HEK293 (cell line): ENCODE results near the gene SUPT5H.

Source experiments
- CTCF ChIP-seq: fragments of 450-650 bp; formaldehyde crosslinking; IDR thresholded peaks from 2 replicates; pipeline ENCODE4 v1.5.1; 2016; ENCODE audit warnings: missing biosample characterization, missing genetic modification characterization
- GFI1B ChIP-seq: fragments of 450-650 bp; formaldehyde crosslinking; IDR thresholded peaks from 2 replicates; pipeline ENCODE4 v1.5.1; 2016; ENCODE audit warnings: missing biosample characterization, missing genetic modification characterization
- HOXD13 ChIP-seq: sonication (generic); formaldehyde crosslinking; IDR thresholded peaks from 2 replicates; pipeline ENCODE4 v1.8.0; 2022; ENCODE audit warnings: missing genetic modification reagents, borderline replicate concordance
- KLF17 ChIP-seq: fragments of 450-650 bp; formaldehyde crosslinking; IDR thresholded peaks from 2 replicates; pipeline ENCODE4 v1.5.1; 2016; ENCODE audit warnings: missing biosample characterization, missing genetic modification characterization
- MYNN ChIP-seq: fragments of 450-650 bp; formaldehyde crosslinking; IDR thresholded peaks from 2 replicates; pipeline ENCODE4 v1.5.1; 2016; ENCODE audit warnings: missing biosample characterization, missing genetic modification characterization, borderline replicate concordance
- OVOL3 ChIP-seq: fragments of 450-650 bp; formaldehyde crosslinking; IDR thresholded peaks from 2 replicates; pipeline ENCODE4 v1.5.1; 2016; ENCODE audit warnings: missing biosample characterization, missing genetic modification characterization
- RBAK ChIP-seq: fragments of 450-650 bp; formaldehyde crosslinking; IDR thresholded peaks from 2 replicates; pipeline ENCODE4 v1.5.1; 2016; ENCODE audit warnings: missing biosample characterization, missing genetic modification characterization
- SP2 ChIP-seq: fragments of 450-650 bp; formaldehyde crosslinking; IDR thresholded peaks from 2 replicates; pipeline ENCODE4 v1.5.1; 2016; ENCODE audit warnings: missing biosample characterization, missing genetic modification characterization
- TCF7L2 ChIP-seq: IDR thresholded peaks from 2 replicates; pipeline ENCODE4 v1.6.1; 2011; ENCODE audit warnings: low read depth, mild to moderate bottlenecking, inconsistent platforms, low read length, moderate library complexity, borderline replicate concordance
- WT1 ChIP-seq: fragments of 450-650 bp; formaldehyde crosslinking; IDR thresholded peaks from 2 replicates; pipeline ENCODE4 v1.5.1; 2016; ENCODE audit warnings: missing biosample characterization, missing genetic modification characterization
- YY1 ChIP-seq: fragments of 450-650 bp; formaldehyde crosslinking; IDR thresholded peaks from 2 replicates; pipeline ENCODE4 v1.5.1; 2018; ENCODE audit warnings: missing biosample characterization, missing genetic modification characterization
- ZBTB8A ChIP-seq: fragments of 450-650 bp; formaldehyde crosslinking; IDR thresholded peaks from 2 replicates; pipeline ENCODE4 v1.5.1; 2016; ENCODE audit warnings: missing biosample characterization, missing genetic modification characterization
- ZFP37 ChIP-seq: fragments of 450-650 bp; formaldehyde crosslinking; IDR thresholded peaks from 2 replicates; pipeline ENCODE4 v1.5.1; 2016; ENCODE audit warnings: missing biosample characterization, missing genetic modification characterization
- ZNF133 ChIP-seq: fragments of 450-650 bp; formaldehyde crosslinking; IDR thresholded peaks from 2 replicates; pipeline ENCODE4 v1.5.1; 2016; ENCODE audit warnings: missing biosample characterization, missing genetic modification characterization
- ZNF138 ChIP-seq: fragments of 450-650 bp; formaldehyde crosslinking; IDR thresholded peaks from 2 replicates; pipeline ENCODE4 v1.5.1; 2016; ENCODE audit warnings: missing biosample characterization, missing genetic modification characterization, borderline replicate concordance
- ZNF146 ChIP-seq: fragments of 450-650 bp; formaldehyde crosslinking; IDR thresholded peaks from 2 replicates; pipeline ENCODE4 v1.5.1; 2016; ENCODE audit warnings: missing biosample characterization, missing genetic modification characterization
- ZNF169 ChIP-seq: fragments of 450-650 bp; formaldehyde crosslinking; IDR thresholded peaks from 2 replicates; pipeline ENCODE4 v1.5.1; 2016; ENCODE audit warnings: missing biosample characterization, missing genetic modification characterization
- ZNF174 ChIP-seq: fragments of 450-650 bp; formaldehyde crosslinking; IDR thresholded peaks from 2 replicates; pipeline ENCODE4 v1.5.0; 2017; ENCODE audit warnings: missing biosample characterization, mild to moderate bottlenecking, missing genetic modification characterization
- ZNF211 ChIP-seq: fragments of 450-650 bp; formaldehyde crosslinking; IDR thresholded peaks from 2 replicates; pipeline ENCODE4 v1.5.1; 2016; ENCODE audit warnings: low read depth, missing biosample characterization, missing genetic modification characterization
- ZNF214 ChIP-seq: fragments of 450-650 bp; formaldehyde crosslinking; IDR thresholded peaks from 2 replicates; pipeline ENCODE4 v1.5.1; 2017; ENCODE audit warnings: missing biosample characterization, mild to moderate bottlenecking, missing genetic modification characterization, borderline replicate concordance
- ZNF23 ChIP-seq: fragments of 450-650 bp; formaldehyde crosslinking; IDR thresholded peaks from 2 replicates; pipeline ENCODE4 v1.5.1; 2016; ENCODE audit warnings: missing biosample characterization, missing genetic modification characterization, borderline replicate concordance
- ZNF416 ChIP-seq: fragments of 450-650 bp; formaldehyde crosslinking; IDR thresholded peaks from 2 replicates; pipeline ENCODE4 v1.5.1; 2016; ENCODE audit warnings: missing biosample characterization, missing genetic modification characterization
- ZNF423 ChIP-seq: fragments of 450-650 bp; formaldehyde crosslinking; IDR thresholded peaks from 2 replicates; pipeline ENCODE4 v1.5.1; 2016; ENCODE audit warnings: missing biosample characterization, missing genetic modification characterization
- ZNF514 ChIP-seq: fragments of 450-650 bp; formaldehyde crosslinking; IDR thresholded peaks from 2 replicates; pipeline ENCODE4 v1.5.1; 2016; ENCODE audit warnings: missing biosample characterization, missing genetic modification characterization
- ZNF518A ChIP-seq: fragments of 450-650 bp; formaldehyde crosslinking; conservative IDR thresholded peaks from 2 replicates; pipeline ENCODE4 v1.5.1; 2016; ENCODE audit warnings: low read depth, missing biosample characterization, missing genetic modification characterization
- ZNF530 ChIP-seq: fragments of 450-650 bp; formaldehyde crosslinking; IDR thresholded peaks from 2 replicates; pipeline ENCODE4 v1.5.1; 2016; ENCODE audit warnings: low read depth, missing biosample characterization, missing genetic modification characterization
- ZNF580 ChIP-seq: fragments of 450-650 bp; formaldehyde crosslinking; IDR thresholded peaks from 2 replicates; pipeline ENCODE4 v1.5.1; 2016; ENCODE audit warnings: missing biosample characterization, missing genetic modification characterization
- ZNF701 ChIP-seq: fragments of 450-650 bp; formaldehyde crosslinking; IDR thresholded peaks from 2 replicates; pipeline ENCODE4 v1.5.1; 2016; ENCODE audit warnings: missing biosample characterization, missing genetic modification characterization
- ZNF768 ChIP-seq: fragments of 450-650 bp; formaldehyde crosslinking; IDR thresholded peaks from 2 replicates; pipeline ENCODE4 v1.5.1; 2018; ENCODE audit warnings: missing biosample characterization, mild to moderate bottlenecking, missing genetic modification characterization
- ZSCAN23 ChIP-seq: fragments of 450-650 bp; formaldehyde crosslinking; IDR thresholded peaks from 2 replicates; pipeline ENCODE4 v1.5.1; 2016; ENCODE audit warnings: missing biosample characterization, missing genetic modification characterization
- TF ChIP-seq, protein P1 (sequence below): fragments of 450-650 bp; formaldehyde crosslinking; IDR thresholded peaks from 2 replicates; pipeline ENCODE4 v1.5.1; 2016; ENCODE audit warnings: missing biosample characterization, missing genetic modification characterization, low read depth

SUPT5H gene

GRCh38 chr19:39502640-39503417, 57.4 kb downstream of the SUPT5H start (continued):
- TF ChIP-seq ZNF530 (tag by site-specific recombination) (no peak), ZNF580 (tag by site-specific recombination) (no peak), ZNF211 (tag by site-specific recombination) (no peak), ZNF133 (no peak; the same call in 1 of the 2 replicates), ZNF416 (tag by site-specific recombination) (0 out of 2 replicates have a peak, but pooled peaks have one; percentile 1), ZFP37 (0 out of 2 replicates have a peak, but pooled peaks have one; percentile 24), ZNF169 (tag by site-specific recombination) (no peak), OVOL3 (tag by site-specific recombination) (no peak), ZNF138 (tag by site-specific recombination) (no peak), YY1 (tag by site-specific recombination) (no peak), HOXD13 (CRISPR knock-in tag) (no peak), WT1 (tag by site-specific recombination) (no peak), SP2 (no peak), TCF7L2 (no peak), ZNF701 (tag by site-specific recombination) (no peak), ZNF146 (tag by site-specific recombination) (no peak), ZNF518A (tag by site-specific recombination) (no peak), ZNF214 (tag by site-specific recombination) (no peak), CTCF (tag by site-specific recombination) (peak; percentile 71), RBAK (tag by site-specific recombination) (peak; percentile 35; the same call in 1 of the 2 replicates), ZSCAN23 (no peak), ZNF174 (no peak), ZBTB8A (peak; percentile 54; the same call in 1 of the 2 replicates), ZNF23 (tag by site-specific recombination) (no peak), GFI1B (no peak), KLF17 (no peak), MYNN (tag by site-specific recombination) (no peak), ZNF423 (no peak), ZNF514 (tag by site-specific recombination) (no peak), ZNF768 (tag by site-specific recombination) (no peak)
- TF ChIP-seq, protein P1, sequence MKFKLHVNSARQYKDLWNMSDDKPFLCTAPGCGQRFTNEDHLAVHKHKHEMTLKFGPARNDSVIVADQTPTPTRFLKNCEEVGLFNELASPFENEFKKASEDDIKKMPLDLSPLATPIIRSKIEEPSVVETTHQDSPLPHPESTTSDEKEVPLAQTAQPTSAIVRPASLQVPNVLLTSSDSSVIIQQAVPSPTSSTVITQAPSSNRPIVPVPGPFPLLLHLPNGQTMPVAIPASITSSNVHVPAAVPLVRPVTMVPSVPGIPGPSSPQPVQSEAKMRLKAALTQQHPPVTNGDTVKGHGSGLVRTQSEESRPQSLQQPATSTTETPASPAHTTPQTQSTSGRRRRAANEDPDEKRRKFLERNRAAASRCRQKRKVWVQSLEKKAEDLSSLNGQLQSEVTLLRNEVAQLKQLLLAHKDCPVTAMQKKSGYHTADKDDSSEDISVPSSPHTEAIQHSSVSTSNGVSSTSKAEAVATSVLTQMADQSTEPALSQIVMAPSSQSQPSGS: no peak
